HepG2 (cell line): Measurements from ENCODE around the gene SPTBN2. TPM values are rescaled to one million over a fixed set of nuclear protein-coding genes. Genes with fewer than 3 reads are reported as not detected.

Experiments
- GFI1 ChIP-seq: sonication (generic); formaldehyde crosslinking; IDR thresholded peaks from 2 replicates; pipeline ENCODE4 v1.5.0; 2020; ENCODE audit warnings: missing genetic modification reagents, mild to moderate bottlenecking, borderline replicate concordance
- HOXA7 ChIP-seq: sonication (generic); formaldehyde crosslinking; IDR thresholded peaks from 2 replicates; pipeline ENCODE4 v1.8.1; 2022; ENCODE audit warnings: mild to moderate bottlenecking, missing genetic modification reagents, moderate library complexity
- MLLT10 ChIP-seq: sonication (generic); formaldehyde crosslinking; IDR thresholded peaks from 2 replicates; pipeline ENCODE4 v1.4.0; 2020; ENCODE audit warnings: missing genetic modification reagents
- NR2F1 ChIP-seq, 2 experiments: fragments of 450-650 bp in 1 of 2; formaldehyde crosslinking in 1 of 2; IDR thresholded peaks; 2 replicates each; pipeline versions ENCODE4 v1.5.0 to v1.6.1; 2016 to 2020; ENCODE audit warnings: mild to moderate bottlenecking in 1 of 2, missing compliant biosample characterization in 1 of 2, missing genetic modification reagents in 1 of 2, moderate library complexity in 1 of 2
- PRPF4 ChIP-seq: fragments of 200-400 bp; formaldehyde crosslinking; IDR thresholded peaks from 2 replicates; pipeline ENCODE4 v1.6.1; 2016; ENCODE audit warnings: low read length, low read depth; ENCODE audit not compliant: poor library complexity, severe bottlenecking
- ZNF556 ChIP-seq: sonication (generic); formaldehyde crosslinking; IDR thresholded peaks from 2 replicates; pipeline ENCODE4 v1.4.0; 2020; ENCODE audit warnings: mild to moderate bottlenecking, missing genetic modification reagents, borderline replicate concordance
- ZSCAN30 ChIP-seq: sonication (generic); formaldehyde crosslinking; IDR thresholded peaks from 2 replicates; pipeline ENCODE4 v1.5.0; 2020; ENCODE audit warnings: mild to moderate bottlenecking, missing genetic modification reagents
- polyA plus RNA-seq, 8 experiments: library from polyadenylated mRNA; depleted of rRNA in 3 of 8; stranded (reverse) in 7 of 8; unstranded in 1 of 8; fragments of >200 nt; fragmentation: Illumina TruSeq in 4 of 8; extraction: Trizol in 4 of 8; gene quantifications; 2 replicates each; pipeline versions ENCODE4 v1.2.1 to v1.2.3, GENCODE V29; 2011 to 2016; ENCODE audit warnings: low read depth in 4 of 8, missing spikeins in 1 of 8, mixed read lengths in 1 of 8; ENCODE audit not compliant: insufficient read depth in 1 of 8
- total RNA-seq, 5 experiments: library from RNA; depleted of rRNA; stranded (reverse); fragments of >200 nt; fragmentation: Illumina TruSeq; extraction: Trizol; gene quantifications; 2 replicates each; pipeline ENCODE4 v1.2.3, GENCODE V29; 2016; ENCODE audit warnings: low read depth in 1 of 5
- TF ChIP-seq, protein P1 (sequence below): sonication (generic); formaldehyde crosslinking; IDR thresholded peaks from 2 replicates; pipeline ENCODE4 v1.5.0; 2020; ENCODE audit warnings: mild to moderate bottlenecking, missing genetic modification reagents
- TF ChIP-seq, protein P2 (sequence below): IDR thresholded peaks from 2 replicates; pipeline ENCODE4 v1.6.1; 2012; ENCODE audit warnings: low read length, improper control_type of control experiment
- TF ChIP-seq, protein P3 (sequence below): sonication (generic); formaldehyde crosslinking; IDR thresholded peaks from 2 replicates; pipeline ENCODE4 v1.4.0; 2020; ENCODE audit warnings: missing genetic modification reagents
- TF ChIP-seq, protein P4 (sequence below): sonication (generic); formaldehyde crosslinking; IDR thresholded peaks from 2 replicates; pipeline ENCODE4 v1.4.0; 2020; ENCODE audit warnings: missing genetic modification reagents
- TF ChIP-seq, protein P5 (sequence below): IDR thresholded peaks from 2 replicates; pipeline ENCODE4 v1.6.1; 2016; ENCODE audit warnings: low read depth, borderline replicate concordance
- TF ChIP-seq, protein P6 (sequence below): sonication (generic); formaldehyde crosslinking; IDR thresholded peaks from 2 replicates; pipeline ENCODE4 v1.5.0; 2020; ENCODE audit warnings: missing genetic modification reagents, mild to moderate bottlenecking, borderline replicate concordance

SPTBN2 gene
- total and polyA plus RNA-seq, 2 of the 13 experiments (the other 11 are each of a cell fraction or from before 2014, with no cell fraction given) = 0.65 to 4.0 TPM

DNA sequence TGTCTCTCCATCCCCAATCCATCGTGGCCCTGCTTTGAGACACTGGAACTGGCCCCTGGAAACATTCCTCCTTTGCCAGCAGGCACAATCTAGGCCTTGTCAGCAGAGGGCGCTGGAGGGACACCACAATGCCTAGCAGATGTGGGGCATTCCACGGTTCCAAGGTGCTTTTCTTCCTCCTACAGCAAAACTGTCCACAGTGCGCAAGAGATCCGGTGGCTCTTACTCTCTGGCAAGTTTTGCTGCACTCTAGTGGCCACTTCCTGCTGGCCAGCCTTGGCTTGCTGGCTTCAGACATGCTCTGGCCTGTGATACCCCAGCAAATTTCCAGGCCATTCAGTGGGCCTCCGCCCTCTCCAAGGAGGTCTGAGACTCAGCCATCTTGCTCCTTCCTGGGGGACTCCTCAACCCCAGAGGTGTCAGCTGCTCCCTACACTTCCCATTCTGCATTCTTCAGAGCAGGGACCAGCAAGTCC is 34.2 kb downstream of the SPTBN2 start (continued):
- TF ChIP-seq, protein P1, sequence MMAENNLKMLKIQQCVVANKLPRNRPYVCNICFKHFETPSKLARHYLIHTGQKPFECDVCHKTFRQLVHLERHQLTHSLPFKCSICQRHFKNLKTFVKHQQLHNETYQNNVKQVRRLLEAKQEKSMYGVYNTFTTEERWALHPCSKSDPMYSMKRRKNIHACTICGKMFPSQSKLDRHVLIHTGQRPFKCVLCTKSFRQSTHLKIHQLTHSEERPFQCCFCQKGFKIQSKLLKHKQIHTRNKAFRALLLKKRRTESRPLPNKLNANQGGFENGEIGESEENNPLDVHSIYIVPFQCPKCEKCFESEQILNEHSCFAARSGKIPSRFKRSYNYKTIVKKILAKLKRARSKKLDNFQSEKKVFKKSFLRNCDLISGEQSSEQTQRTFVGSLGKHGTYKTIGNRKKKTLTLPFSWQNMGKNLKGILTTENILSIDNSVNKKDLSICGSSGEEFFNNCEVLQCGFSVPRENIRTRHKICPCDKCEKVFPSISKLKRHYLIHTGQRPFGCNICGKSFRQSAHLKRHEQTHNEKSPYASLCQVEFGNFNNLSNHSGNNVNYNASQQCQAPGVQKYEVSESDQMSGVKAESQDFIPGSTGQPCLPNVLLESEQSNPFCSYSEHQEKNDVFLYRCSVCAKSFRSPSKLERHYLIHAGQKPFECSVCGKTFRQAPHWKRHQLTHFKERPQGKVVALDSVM = no peak
- TF ChIP-seq, protein P2, sequence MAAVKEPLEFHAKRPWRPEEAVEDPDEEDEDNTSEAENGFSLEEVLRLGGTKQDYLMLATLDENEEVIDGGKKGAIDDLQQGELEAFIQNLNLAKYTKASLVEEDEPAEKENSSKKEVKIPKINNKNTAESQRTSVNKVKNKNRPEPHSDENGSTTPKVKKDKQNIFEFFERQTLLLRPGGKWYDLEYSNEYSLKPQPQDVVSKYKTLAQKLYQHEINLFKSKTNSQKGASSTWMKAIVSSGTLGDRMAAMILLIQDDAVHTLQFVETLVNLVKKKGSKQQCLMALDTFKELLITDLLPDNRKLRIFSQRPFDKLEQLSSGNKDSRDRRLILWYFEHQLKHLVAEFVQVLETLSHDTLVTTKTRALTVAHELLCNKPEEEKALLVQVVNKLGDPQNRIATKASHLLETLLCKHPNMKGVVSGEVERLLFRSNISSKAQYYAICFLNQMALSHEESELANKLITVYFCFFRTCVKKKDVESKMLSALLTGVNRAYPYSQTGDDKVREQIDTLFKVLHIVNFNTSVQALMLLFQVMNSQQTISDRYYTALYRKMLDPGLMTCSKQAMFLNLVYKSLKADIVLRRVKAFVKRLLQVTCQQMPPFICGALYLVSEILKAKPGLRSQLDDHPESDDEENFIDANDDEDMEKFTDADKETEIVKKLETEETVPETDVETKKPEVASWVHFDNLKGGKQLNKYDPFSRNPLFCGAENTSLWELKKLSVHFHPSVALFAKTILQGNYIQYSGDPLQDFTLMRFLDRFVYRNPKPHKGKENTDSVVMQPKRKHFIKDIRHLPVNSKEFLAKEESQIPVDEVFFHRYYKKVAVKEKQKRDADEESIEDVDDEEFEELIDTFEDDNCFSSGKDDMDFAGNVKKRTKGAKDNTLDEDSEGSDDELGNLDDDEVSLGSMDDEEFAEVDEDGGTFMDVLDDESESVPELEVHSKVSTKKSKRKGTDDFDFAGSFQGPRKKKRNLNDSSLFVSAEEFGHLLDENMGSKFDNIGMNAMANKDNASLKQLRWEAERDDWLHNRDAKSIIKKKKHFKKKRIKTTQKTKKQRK = no peak
- peak; percentile 73; the same call in 1 of the 2 replicates for TF ChIP-seq ZNF556 (CRISPR knock-in tag)
- TF ChIP-seq ZSCAN30 = no peak
- TF ChIP-seq GFI1 (CRISPR knock-in tag) = no peak
- TF ChIP-seq, protein P3, sequence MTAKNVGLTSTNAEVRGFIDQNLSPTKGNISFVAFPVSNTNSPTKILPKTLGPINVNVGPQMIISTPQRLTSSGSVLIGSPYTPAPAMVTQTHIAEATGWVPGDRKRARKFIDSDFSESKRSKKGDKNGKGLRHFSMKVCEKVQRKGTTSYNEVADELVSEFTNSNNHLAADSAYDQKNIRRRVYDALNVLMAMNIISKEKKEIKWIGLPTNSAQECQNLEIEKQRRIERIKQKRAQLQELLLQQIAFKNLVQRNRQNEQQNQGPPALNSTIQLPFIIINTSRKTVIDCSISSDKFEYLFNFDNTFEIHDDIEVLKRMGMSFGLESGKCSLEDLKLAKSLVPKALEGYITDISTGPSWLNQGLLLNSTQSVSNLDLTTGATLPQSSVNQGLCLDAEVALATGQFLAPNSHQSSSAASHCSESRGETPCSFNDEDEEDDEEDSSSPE (CRISPR knock-in tag) = no peak
- TF ChIP-seq MLLT10 = no peak
- TF ChIP-seq, protein P4, sequence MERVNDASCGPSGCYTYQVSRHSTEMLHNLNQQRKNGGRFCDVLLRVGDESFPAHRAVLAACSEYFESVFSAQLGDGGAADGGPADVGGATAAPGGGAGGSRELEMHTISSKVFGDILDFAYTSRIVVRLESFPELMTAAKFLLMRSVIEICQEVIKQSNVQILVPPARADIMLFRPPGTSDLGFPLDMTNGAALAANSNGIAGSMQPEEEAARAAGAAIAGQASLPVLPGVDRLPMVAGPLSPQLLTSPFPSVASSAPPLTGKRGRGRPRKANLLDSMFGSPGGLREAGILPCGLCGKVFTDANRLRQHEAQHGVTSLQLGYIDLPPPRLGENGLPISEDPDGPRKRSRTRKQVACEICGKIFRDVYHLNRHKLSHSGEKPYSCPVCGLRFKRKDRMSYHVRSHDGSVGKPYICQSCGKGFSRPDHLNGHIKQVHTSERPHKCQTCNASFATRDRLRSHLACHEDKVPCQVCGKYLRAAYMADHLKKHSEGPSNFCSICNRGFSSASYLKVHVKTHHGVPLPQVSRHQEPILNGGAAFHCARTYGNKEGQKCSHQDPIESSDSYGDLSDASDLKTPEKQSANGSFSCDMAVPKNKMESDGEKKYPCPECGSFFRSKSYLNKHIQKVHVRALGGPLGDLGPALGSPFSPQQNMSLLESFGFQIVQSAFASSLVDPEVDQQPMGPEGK = 0 out of 2 replicates have a peak, but pooled peaks have one; percentile 32
- TF ChIP-seq, protein P5, sequence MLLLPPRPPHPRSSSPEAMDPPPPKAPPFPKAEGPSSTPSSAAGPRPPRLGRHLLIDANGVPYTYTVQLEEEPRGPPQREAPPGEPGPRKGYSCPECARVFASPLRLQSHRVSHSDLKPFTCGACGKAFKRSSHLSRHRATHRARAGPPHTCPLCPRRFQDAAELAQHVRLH (CRISPR knock-in tag) = peak; percentile 78; the same call in 1 of the 2 replicates
- no peak for TF ChIP-seq HOXA7 (CRISPR knock-in tag)
- 0 out of 4 replicates have a peak, but pooled peaks of 1 of the 2 experiments have one; percentile 32 for TF ChIP-seq NR2F1 (CRISPR knock-in tag; IDR thresholded peaks at IDR 0.05)
- TF ChIP-seq, protein P6, sequence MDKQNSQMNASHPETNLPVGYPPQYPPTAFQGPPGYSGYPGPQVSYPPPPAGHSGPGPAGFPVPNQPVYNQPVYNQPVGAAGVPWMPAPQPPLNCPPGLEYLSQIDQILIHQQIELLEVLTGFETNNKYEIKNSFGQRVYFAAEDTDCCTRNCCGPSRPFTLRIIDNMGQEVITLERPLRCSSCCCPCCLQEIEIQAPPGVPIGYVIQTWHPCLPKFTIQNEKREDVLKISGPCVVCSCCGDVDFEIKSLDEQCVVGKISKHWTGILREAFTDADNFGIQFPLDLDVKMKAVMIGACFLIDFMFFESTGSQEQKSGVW (CRISPR knock-in tag) = no peak
- no peak for TF ChIP-seq PRPF4
